ENCODE measurements around the gene HIP1. TPM values are rescaled to one million over a fixed set of nuclear protein-coding genes. Genes with fewer than 3 reads are reported as not detected.
A peak's percentile ranks its signal among the peaks of the same experiment; 100 is the strongest.
"Not testable (repeated sequence)": the region's sequence is repeated elsewhere in the genome, so short reads cannot be mapped to it uniquely, and the experiment has no call there.

HIP1 gene
- total RNA-seq, 1 donor from 2014 or later, result 4.1 TPM

GRCh38 chr7:75624134-75624832 is 114.5 kb downstream of the HIP1 start:
- peaks cover 14% of the 10 kb centered on the region for H3K9me3 Mint-ChIP-seq
- H3K27me3 Mint-ChIP-seq, result no peaks in the 10 kb centered on the region
- no peak overlapping the region for H3K4me3 Mint-ChIP-seq
- no peaks in the 10 kb centered on the region for H3K4me1 Mint-ChIP-seq
- no peak for DNase-seq
- intact Hi-C loops (cut with micrococcal nuclease), result no loop called here
- H3K27ac Mint-ChIP-seq, result no peak overlapping the region
- H3K36me3 Mint-ChIP-seq (ENCODE audit: low read depth), result no peaks in the 10 kb centered on the region

DNA sequence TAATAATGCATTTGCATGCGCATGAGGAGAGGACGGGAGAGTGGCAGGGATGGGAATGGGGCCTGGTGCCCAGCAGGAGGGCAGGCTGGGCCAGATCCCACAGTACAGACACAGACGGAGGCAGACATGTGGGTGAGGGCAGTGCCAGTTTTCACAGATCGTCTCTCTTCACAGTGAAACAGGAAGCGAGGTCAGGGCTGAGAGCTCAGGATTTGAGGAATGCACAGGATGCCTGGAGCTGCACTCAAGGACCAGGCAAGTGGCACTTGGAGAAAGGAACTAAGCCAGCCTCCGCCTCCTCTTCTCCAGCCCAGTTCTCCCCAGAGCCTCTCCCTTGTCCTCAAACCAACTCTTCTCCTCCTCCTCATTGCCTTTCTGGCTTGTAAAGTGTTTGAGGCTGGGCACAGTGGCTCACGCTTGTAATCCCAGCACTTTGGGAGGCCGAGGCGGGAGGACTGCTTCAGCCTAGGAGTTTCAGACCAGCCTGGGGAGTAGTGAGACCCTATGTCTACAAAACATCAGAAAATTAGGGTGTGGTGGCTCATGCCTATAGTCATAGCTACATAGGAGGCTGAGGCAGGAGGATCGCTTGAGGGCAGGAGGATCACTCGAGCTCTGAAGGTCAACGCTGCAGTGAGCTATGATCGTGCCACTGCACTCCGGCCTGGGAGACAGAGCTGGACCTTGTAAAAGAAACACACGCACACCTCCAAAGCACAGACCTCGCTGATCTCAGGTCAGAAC is 115.2 kb downstream of the HIP1 start:
- intact Hi-C loops (cut with micrococcal nuclease), result no loop called here
- Mint-ChIP-seq H3K27ac (no peak overlapping the region), H3K9me3 (peaks cover 11% of the 10 kb centered on the region), H3K4me1 (peaks cover 3% of the 10 kb centered on the region), H3K4me3 (no peak overlapping the region), H3K36me3 (ENCODE audit: low read depth) (no peaks in the 10 kb centered on the region), H3K27me3 (no peaks in the 10 kb centered on the region)
- no peak for DNase-seq

DNA sequence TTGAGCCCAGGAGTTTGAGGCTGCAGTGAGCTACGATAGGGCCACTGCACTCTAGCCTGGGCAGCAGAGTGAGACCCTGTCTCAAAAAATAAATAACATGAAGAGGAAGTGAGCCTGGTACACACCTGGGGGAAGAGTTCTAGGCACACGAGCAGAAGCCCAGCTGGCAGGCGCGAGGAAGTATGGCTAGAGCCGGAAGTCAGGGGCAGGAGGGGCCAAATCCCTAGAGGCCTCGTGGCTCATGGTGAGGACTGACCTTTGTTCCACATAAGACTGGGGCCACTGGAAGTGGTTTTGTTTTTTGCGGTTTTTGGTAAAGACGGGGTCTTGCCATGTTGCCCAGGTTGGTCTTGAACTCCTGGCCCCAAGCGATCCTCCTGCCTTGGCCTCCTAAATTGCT is 117.6 kb downstream of the HIP1 start:
- no peak for DNase-seq
- no peaks in the 10 kb centered on the region for H3K36me3 Mint-ChIP-seq (ENCODE audit: low read depth)
- no peak overlapping the region for H3K27ac Mint-ChIP-seq
- peaks cover 17% of the 10 kb centered on the region for H3K4me1 Mint-ChIP-seq
- no peaks in the 10 kb centered on the region for H3K9me3 Mint-ChIP-seq
- no peaks in the 10 kb centered on the region for H3K27me3 Mint-ChIP-seq
- intact Hi-C loops (cut with micrococcal nuclease), result no loop called here
- no peak overlapping the region for H3K4me3 Mint-ChIP-seq

- Mint-ChIP-seq H3K27ac (no peak overlapping the region), H3K4me3 (no peak overlapping the region), H3K4me1 (peaks cover 17% of the 10 kb centered on the region), H3K9me3 (no peaks in the 10 kb centered on the region), H3K36me3 (ENCODE audit: low read depth) (no peaks in the 10 kb centered on the region), H3K27me3 (no peaks in the 10 kb centered on the region)
- intact Hi-C loops (cut with micrococcal nuclease), result no loop called here
- no peak for DNase-seq
Measured at GRCh38 chr7:75619636-75620035, 119.1 kb downstream of the HIP1 start.

DNA sequence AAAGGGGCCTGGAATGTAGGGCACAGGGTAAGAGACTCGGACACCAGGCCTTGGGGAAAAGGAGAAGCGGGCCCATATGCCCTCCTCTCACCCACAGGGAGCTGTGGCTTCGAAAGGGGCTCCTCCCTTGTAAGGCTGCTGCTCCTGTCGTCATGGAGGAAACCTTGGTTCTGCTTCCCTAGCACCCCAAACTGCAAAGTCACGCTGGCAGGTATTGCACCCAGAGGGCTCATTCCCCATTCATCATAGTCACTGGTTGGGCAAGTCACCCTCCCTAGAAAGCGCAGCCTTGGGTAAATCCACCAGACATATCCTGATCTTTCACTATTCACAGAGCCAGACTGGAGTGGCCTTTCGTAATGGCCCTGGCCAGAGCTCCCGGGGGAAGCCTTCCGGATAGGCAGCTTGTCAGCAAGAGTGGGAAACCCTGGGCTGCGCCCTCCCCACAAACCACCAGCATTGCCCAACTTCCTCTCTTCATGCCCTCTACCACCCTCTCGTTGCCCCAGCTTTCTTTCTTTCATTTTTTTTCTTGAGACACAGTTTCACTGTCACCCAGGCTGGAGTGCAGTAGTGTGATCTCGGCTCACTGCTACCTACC is 121.0 kb downstream of the HIP1 start:
- Mint-ChIP-seq H3K36me3 (ENCODE audit: low read depth) (no peaks in the 10 kb centered on the region), H3K9me3 (no peaks in the 10 kb centered on the region), H3K4me3 (peak overlapping the region; percentile 42), H3K4me1 (peaks cover 17% of the 10 kb centered on the region), H3K27ac (no peak overlapping the region), H3K27me3 (no peaks in the 10 kb centered on the region)
- peak; percentile 69 for DNase-seq
- intact Hi-C loops (cut with micrococcal nuclease), result no loop called here

GRCh38 chr7:75616421-75617167 is 122.1 kb downstream of the HIP1 start:
- H3K4me1 Mint-ChIP-seq, result peaks cover 17% of the 10 kb centered on the region
- no peaks in the 10 kb centered on the region for H3K9me3 Mint-ChIP-seq
- H3K27ac Mint-ChIP-seq, result no peak overlapping the region
- no peak for DNase-seq
- no peak overlapping the region for H3K4me3 Mint-ChIP-seq
- intact Hi-C loops (cut with micrococcal nuclease), result no loop called here
- H3K27me3 Mint-ChIP-seq, result no peaks in the 10 kb centered on the region
- no peaks in the 10 kb centered on the region for H3K36me3 Mint-ChIP-seq (ENCODE audit: low read depth)

GRCh38 chr7:75614401-75614800 is 124.3 kb downstream of the HIP1 start:
- peaks cover 17% of the 10 kb centered on the region for H3K4me1 Mint-ChIP-seq
- H3K27ac Mint-ChIP-seq, result no peak overlapping the region
- no peak for DNase-seq
- H3K9me3 Mint-ChIP-seq, result no peaks in the 10 kb centered on the region
- no peaks in the 10 kb centered on the region for H3K27me3 Mint-ChIP-seq
- intact Hi-C loops (cut with micrococcal nuclease), result no loop called here
- H3K4me3 Mint-ChIP-seq, result no peak overlapping the region
- H3K36me3 Mint-ChIP-seq (ENCODE audit: low read depth), result no peaks in the 10 kb centered on the region

DNA sequence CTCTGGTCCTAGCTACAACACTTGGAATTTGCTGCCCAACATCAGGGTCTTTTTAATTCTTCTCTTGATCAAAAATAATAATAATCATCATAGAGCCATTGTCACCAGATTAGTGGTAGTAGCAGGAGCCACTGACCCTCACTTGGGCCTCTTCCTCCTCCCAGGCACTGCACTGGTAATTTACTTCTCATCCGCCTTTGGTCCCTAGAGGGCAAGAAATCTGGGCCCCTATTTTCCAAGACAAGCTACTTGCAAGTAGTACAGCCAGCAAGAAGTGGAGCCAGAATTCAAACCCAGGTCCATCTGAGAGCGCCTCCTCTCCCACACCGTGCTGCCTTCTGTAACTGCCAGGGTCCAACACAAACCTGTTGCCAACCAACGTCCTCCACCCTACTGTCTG is 125.4 kb downstream of the HIP1 start:
- no peaks in the 10 kb centered on the region for H3K36me3 Mint-ChIP-seq (ENCODE audit: low read depth)
- H3K27me3 Mint-ChIP-seq, result no peaks in the 10 kb centered on the region
- no peaks in the 10 kb centered on the region for H3K9me3 Mint-ChIP-seq
- no peak overlapping the region for H3K4me3 Mint-ChIP-seq
- DNase-seq, result no peak
- intact Hi-C loops (cut with micrococcal nuclease), result no loop called here
- peaks cover 13% of the 10 kb centered on the region for H3K4me1 Mint-ChIP-seq
- no peak overlapping the region for H3K27ac Mint-ChIP-seq

GRCh38 chr7:75611557-75612178 is 127.1 kb downstream of the HIP1 start:
- H3K36me3 Mint-ChIP-seq (ENCODE audit: low read depth), result no peaks in the 10 kb centered on the region
- no peaks in the 10 kb centered on the region for H3K9me3 Mint-ChIP-seq
- H3K4me1 Mint-ChIP-seq, result peaks cover 2% of the 10 kb centered on the region
- no peak overlapping the region for H3K27ac Mint-ChIP-seq
- intact Hi-C loops (cut with micrococcal nuclease), result no loop called here
- H3K27me3 Mint-ChIP-seq, result no peaks in the 10 kb centered on the region
- DNase-seq, result no peak
- no peak overlapping the region for H3K4me3 Mint-ChIP-seq

- H3K4me1 Mint-ChIP-seq; H3K36me3 Mint-ChIP-seq (ENCODE audit: low read depth); H3K27ac Mint-ChIP-seq; H3K9me3 Mint-ChIP-seq; H3K4me3 Mint-ChIP-seq; intact Hi-C loops (cut with micrococcal nuclease); H3K27me3 Mint-ChIP-seq; DNase-seq: not testable (repeated sequence)
Measured at GRCh38 chr7:75609416-75609815, 129.3 kb downstream of the HIP1 start.

GRCh38 chr7:75608451-75609122 is 130.2 kb downstream of the HIP1 start:
- no peak overlapping the region for H3K4me3 Mint-ChIP-seq
- intact Hi-C loops (cut with micrococcal nuclease), result no loop called here
- no peaks in the 10 kb centered on the region for H3K9me3 Mint-ChIP-seq
- no peak for DNase-seq
- no peak overlapping the region for H3K27ac Mint-ChIP-seq
- H3K4me1 Mint-ChIP-seq, result no peaks in the 10 kb centered on the region
- H3K27me3 Mint-ChIP-seq, result no peaks in the 10 kb centered on the region
- H3K36me3 Mint-ChIP-seq (ENCODE audit: low read depth), result no peaks in the 10 kb centered on the region

DNA sequence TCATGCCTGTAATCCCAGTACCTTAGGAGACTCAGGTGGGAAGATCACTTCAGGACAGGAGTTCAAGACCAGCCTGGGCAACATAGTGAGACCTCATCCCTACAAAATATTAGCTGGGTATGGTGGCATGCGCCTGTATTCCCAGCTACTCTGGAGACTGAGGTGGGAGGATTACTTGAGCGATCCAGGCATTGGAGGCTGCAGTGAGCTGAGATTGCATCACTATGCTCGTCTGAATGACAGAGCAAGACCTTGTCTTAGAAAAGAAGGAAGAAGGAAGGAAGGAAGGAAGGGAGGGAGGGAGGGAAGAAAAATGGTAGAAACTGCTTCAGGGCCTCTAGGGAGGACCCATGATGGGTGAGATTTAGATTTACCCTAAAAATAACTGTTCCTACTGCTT is 134.3 kb downstream of the HIP1 start:
- H3K4me1 Mint-ChIP-seq, result no peaks in the 10 kb centered on the region
- intact Hi-C loops (cut with micrococcal nuclease), result no loop called here
- DNase-seq, result no peak
- no peaks in the 10 kb centered on the region for H3K9me3 Mint-ChIP-seq
- no peak overlapping the region for H3K27ac Mint-ChIP-seq
- no peak overlapping the region for H3K4me3 Mint-ChIP-seq
- no peaks in the 10 kb centered on the region for H3K27me3 Mint-ChIP-seq
- H3K36me3 Mint-ChIP-seq (ENCODE audit: low read depth), result no peaks in the 10 kb centered on the region

- H3K27me3 Mint-ChIP-seq; H3K4me3 Mint-ChIP-seq; H3K9me3 Mint-ChIP-seq; H3K4me1 Mint-ChIP-seq; DNase-seq; H3K36me3 Mint-ChIP-seq (ENCODE audit: low read depth); H3K27ac Mint-ChIP-seq; intact Hi-C loops (cut with micrococcal nuclease): not testable (repeated sequence)
Measured at GRCh38 chr7:75602831-75603230, 135.9 kb downstream of the HIP1 start.

Measured in activated CD4-positive, alpha-beta T cell treated with anti-CD3 and anti-CD28 coated beads, Interleukin-2, amount 10 ng/mL, durations not matched to agents 24 days and 14 days (primary cell).